Choroid plexus epithelial cell (primary cell): ENCODE data around the gene DPYD.
A peak's percentile ranks its signal among the peaks of the same experiment; 100 is the strongest.
"Not testable (repeated sequence)": the region's sequence is repeated elsewhere in the genome, so short reads cannot be mapped to it uniquely, and the experiment has no call there.

Experiments used
- DNase-seq: peaks from one replicate; pipeline ENCODE4 v3.0.0-alpha.2; 2010; ENCODE audit warnings: low read depth
- H3K4me3 ChIP-seq: 2 replicates; pipeline ENCODE4 v1.5.1; 2011; ENCODE audit warnings: low read depth, mild to moderate bottlenecking, control low read depth, low read length, moderate library complexity
- TF ChIP-seq, protein P1 (sequence below): conservative IDR thresholded peaks from 2 replicates; pipeline ENCODE4 v1.5.1; 2011; ENCODE audit warnings: low read depth, mild to moderate bottlenecking, control low read depth, inconsistent platforms, low read length, moderate library complexity

The DPYD gene

DNA sequence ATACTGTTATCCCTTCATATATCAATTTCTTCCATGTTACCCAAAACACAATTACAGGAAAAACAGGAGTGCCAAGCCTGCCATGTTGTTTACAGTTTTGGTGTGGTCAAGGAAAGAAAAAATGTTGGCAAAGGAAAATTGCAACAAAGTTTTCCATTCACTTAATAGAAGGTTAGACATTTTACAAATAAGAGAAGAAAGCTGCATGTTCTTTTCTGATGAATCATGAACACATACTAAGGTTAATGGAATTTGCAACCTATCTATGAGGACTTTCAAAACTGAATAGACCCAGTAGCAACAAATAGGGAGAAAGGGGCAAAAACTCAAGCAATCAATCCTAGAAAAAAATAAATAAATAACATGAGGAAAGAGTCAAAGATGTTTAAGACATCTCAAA is 556.7 kb downstream of the DPYD start:
- TF ChIP-seq, protein P1, sequence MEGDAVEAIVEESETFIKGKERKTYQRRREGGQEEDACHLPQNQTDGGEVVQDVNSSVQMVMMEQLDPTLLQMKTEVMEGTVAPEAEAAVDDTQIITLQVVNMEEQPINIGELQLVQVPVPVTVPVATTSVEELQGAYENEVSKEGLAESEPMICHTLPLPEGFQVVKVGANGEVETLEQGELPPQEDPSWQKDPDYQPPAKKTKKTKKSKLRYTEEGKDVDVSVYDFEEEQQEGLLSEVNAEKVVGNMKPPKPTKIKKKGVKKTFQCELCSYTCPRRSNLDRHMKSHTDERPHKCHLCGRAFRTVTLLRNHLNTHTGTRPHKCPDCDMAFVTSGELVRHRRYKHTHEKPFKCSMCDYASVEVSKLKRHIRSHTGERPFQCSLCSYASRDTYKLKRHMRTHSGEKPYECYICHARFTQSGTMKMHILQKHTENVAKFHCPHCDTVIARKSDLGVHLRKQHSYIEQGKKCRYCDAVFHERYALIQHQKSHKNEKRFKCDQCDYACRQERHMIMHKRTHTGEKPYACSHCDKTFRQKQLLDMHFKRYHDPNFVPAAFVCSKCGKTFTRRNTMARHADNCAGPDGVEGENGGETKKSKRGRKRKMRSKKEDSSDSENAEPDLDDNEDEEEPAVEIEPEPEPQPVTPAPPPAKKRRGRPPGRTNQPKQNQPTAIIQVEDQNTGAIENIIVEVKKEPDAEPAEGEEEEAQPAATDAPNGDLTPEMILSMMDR = no peak
- no peak overlapping the region for H3K4me3 ChIP-seq
- DNase-seq = peak; percentile 63

GRCh38 chr1:97356309-97356708 is 564.5 kb downstream of the DPYD start:
- TF ChIP-seq, protein P1 = no peak
- DNase-seq = no peak
- no peak overlapping the region for H3K4me3 ChIP-seq

DNA sequence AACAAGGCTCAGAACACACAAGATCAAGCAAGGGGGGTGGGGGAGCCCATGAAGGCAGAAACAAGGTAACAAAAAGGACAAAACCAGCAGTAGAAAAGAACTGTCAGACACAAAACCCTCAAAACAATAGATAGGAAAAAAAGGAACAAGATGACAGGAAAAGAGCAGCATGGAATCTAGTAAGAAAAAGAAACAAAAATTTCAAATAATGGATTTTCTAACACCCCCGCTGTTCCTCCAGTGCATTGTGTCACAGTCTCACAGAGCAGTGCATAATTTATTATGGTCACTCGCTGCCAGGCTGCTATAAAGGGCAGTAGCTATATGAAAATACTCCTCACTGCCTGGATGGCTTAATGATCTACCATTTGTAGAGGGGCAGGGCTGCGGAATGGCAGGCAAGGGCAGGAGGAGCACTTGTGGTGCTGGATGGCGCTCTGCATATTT is 567.9 kb downstream of the DPYD start:
- TF ChIP-seq, protein P1 = no peak
- H3K4me3 ChIP-seq = no peak overlapping the region
- no peak for DNase-seq

DNA sequence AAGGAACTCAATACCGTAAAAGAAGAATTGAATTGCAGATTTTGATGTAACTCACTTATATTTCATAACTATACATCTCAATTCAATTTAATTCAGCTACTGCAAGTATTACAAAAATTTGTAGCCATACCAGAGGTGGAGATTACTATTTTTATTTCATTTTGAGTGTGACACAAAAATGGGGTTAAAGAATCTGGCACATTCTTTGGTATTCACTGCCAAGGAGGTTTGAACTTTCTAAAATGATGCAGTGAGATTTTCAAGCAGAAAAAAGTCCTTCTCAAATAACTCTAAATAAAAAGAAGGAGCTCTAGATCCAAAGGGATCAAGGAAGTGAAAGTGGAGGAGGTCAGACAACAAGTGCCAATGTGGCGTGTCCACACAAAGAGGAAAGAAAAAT is 569.0 kb downstream of the DPYD start:
- no peak for DNase-seq

GRCh38 chr1:97350662-97351061 is 570.2 kb downstream of the DPYD start:
- H3K4me3 ChIP-seq = no peak overlapping the region
- peak; percentile 38 for DNase-seq
- TF ChIP-seq, protein P1 = no peak

More for the DNA sequence above, 569.0 kb downstream of the DPYD start:
- TF ChIP-seq, protein P1 = no peak
- no peak overlapping the region for H3K4me3 ChIP-seq

- DNase-seq = no peak
- no peak overlapping the region for H3K4me3 ChIP-seq
- TF ChIP-seq, protein P1 = no peak
Observed at GRCh38 chr1:97350241-97350640, 570.6 kb downstream of the DPYD start.

DNA sequence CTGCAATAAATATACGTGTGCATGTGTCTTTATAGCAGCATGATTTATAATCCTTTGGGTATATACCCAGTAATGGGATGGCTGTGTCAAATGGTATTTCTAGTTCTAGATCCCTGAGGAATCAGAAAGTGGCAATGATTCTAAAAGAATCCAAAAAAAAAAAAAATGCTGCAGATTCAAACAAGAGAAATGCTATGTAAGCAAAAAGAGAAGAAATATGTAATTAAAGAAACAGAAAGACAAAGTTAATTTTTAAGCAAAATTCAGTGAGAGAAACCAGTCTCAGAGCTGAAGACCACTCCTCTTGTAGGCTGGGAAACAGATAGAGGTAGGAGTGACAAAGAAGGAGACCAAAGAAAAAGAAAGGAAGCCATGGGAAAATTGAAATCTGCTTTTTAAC is 571.0 kb downstream of the DPYD start:
- DNase-seq, H3K4me3 ChIP-seq: not testable (repeated sequence)
